GM23338 (cell line): ENCODE measurements around the gene RFPL2. TPM values are rescaled to one million over a fixed set of nuclear protein-coding genes. Genes with fewer than 3 reads are reported as not detected.

Experiments used
- ATAC-seq: fragments of 200-7000 bp; cut with Tn5 transposase; 3 replicates; pipeline ENCODE4 v1.9.1; 2020
- DNase-seq: peaks from one replicate; pipeline ENCODE4 v3.0.0-alpha.2; 2015; ENCODE audit warnings: low spot score
- H2AFZ ChIP-seq: fragments of 200-600 bp; sonication (generic); 2 replicates; pipeline ENCODE4 v1.8.0; 2016; ENCODE audit warnings: antibody characterized with exemption, mild to moderate bottlenecking, moderate library complexity
- H3F3A ChIP-seq: fragments of 200-600 bp; sonication (generic); replicated peaks from 2 replicates; pipeline ENCODE4 v1.8.0; 2017; ENCODE audit warnings: antibody characterized with exemption, mixed run types, low read depth
- H3K27ac ChIP-seq: fragments of 200-600 bp; sonication (generic); 2 replicates; pipeline ENCODE4 v1.6.1; 2016; ENCODE audit warnings: low read depth
- H3K27me3 ChIP-seq: fragments of 200-600 bp; sonication (generic); 2 replicates; pipeline ENCODE4 v1.8.0; 2016; ENCODE audit warnings: mild to moderate bottlenecking, mixed run types, moderate library complexity; ENCODE audit not compliant: insufficient read depth
- H3K36me3 ChIP-seq: fragments of 200-600 bp; sonication (generic); 2 replicates; pipeline ENCODE4 v1.8.0; 2016; ENCODE audit warnings: mild to moderate bottlenecking; ENCODE audit not compliant: insufficient read depth
- H3K4me1 ChIP-seq: fragments of 200-600 bp; sonication (generic); 2 replicates; pipeline ENCODE4 v1.8.0; 2016; ENCODE audit warnings: mild to moderate bottlenecking, moderate library complexity; ENCODE audit not compliant: insufficient read depth
- H3K4me2 ChIP-seq: fragments of 200-600 bp; sonication (generic); 2 replicates; pipeline ENCODE4 v1.7.1; 2017; ENCODE audit warnings: mixed run types
- H3K4me3 ChIP-seq: fragments of 200-600 bp; sonication (generic); 2 replicates; pipeline ENCODE4 v1.6.1; 2016; ENCODE audit warnings: mixed run types
- H3K79me2 ChIP-seq: fragments of 200-600 bp; sonication (generic); replicated peaks from 2 replicates; pipeline ENCODE4 v1.8.0; 2017; ENCODE audit warnings: mild to moderate bottlenecking; ENCODE audit not compliant: insufficient read depth
- H3K9me2 ChIP-seq: fragments of 200-600 bp; sonication (generic); 2 replicates; pipeline ENCODE4 v1.8.0; 2017; ENCODE audit not compliant: insufficient read depth
- H4K20me1 ChIP-seq: fragments of 200-600 bp; sonication (generic); replicated peaks from 2 replicates; pipeline ENCODE4 v1.8.0; 2017; ENCODE audit warnings: mild to moderate bottlenecking; ENCODE audit not compliant: insufficient read depth
- H3K27ac Mint-ChIP-seq: 2 replicates; pipeline ENCODE4 v1.8.0; 2020; ENCODE audit warnings: inconsistent platforms, mild to moderate bottlenecking, moderate library complexity, mixed read lengths
- H3K27me3 Mint-ChIP-seq: 3 replicates; pipeline ENCODE4 v1.8.0; 2022; ENCODE audit warnings: low read depth, mild to moderate bottlenecking, moderate library complexity, mixed read lengths, inconsistent platforms; ENCODE audit not compliant: insufficient read depth, poor library complexity
- H3K36me3 Mint-ChIP-seq: 3 replicates; pipeline ENCODE4 v1.8.0; 2021; ENCODE audit warnings: low read depth, mild to moderate bottlenecking, inconsistent platforms, moderate library complexity, mixed read lengths
- H3K4me1 Mint-ChIP-seq: 3 replicates; pipeline ENCODE4 v1.8.0; 2020; ENCODE audit warnings: mild to moderate bottlenecking, inconsistent platforms, mixed read lengths
- H3K4me3 Mint-ChIP-seq: 3 replicates; pipeline ENCODE4 v1.8.0; 2021; ENCODE audit warnings: moderate library complexity, mild to moderate bottlenecking, inconsistent platforms, mixed read lengths
- H3K9me3 Mint-ChIP-seq: 3 replicates; pipeline ENCODE4 v1.8.0; 2020; ENCODE audit warnings: moderate library complexity, mild to moderate bottlenecking, inconsistent platforms, mixed read lengths
- CREB1 ChIP-seq: fragments of 250-450 bp; sonication (Bioruptor Pico); IDR thresholded peaks from 2 replicates; pipeline ENCODE4 v1.5.0; 2020; ENCODE audit warnings: low read depth, mild to moderate bottlenecking, moderate library complexity
- CTCF ChIP-seq, 2 experiments: fragments of 200-600 bp in 1 of 2; sonication (generic) in 1 of 2; conservative IDR thresholded peaks; 2 replicates each; pipeline versions ENCODE4 v1.5.1 to v1.6.1; 2016 to 2017; ENCODE audit warnings: antibody characterized with exemption in 2 of 2, low read depth in 2 of 2, mild to moderate bottlenecking in 2 of 2, moderate library complexity in 1 of 2
- ETS1 ChIP-seq: IDR thresholded peaks from 2 replicates; pipeline ENCODE4 v1.6.1; 2016; ENCODE audit warnings: antibody characterized with exemption
- EZH2 ChIP-seq: fragments of 200-600 bp; sonication (generic); IDR thresholded peaks from one replicate; pipeline ENCODE4 v1.8.0; 2017; ENCODE audit warnings: antibody characterized with exemption, mild to moderate bottlenecking, low read depth; ENCODE audit not compliant: unreplicated experiment
- JUNB ChIP-seq: IDR thresholded peaks from one replicate; pipeline ENCODE4 v1.6.1; 2016; ENCODE audit warnings: antibody characterized with exemption; ENCODE audit not compliant: unreplicated experiment
- NANOG ChIP-seq: IDR thresholded peaks from 2 replicates; pipeline ENCODE4 v1.6.1; 2016; ENCODE audit warnings: antibody characterized with exemption, borderline replicate concordance
- STAT1 ChIP-seq: IDR thresholded peaks from one replicate; pipeline ENCODE4 v1.6.1; 2016; ENCODE audit warnings: antibody characterized with exemption; ENCODE audit not compliant: unreplicated experiment
- ZNF114 ChIP-seq: fragments of 250-450 bp; sonication (Bioruptor Pico); IDR thresholded peaks from 2 replicates; pipeline ENCODE4 v1.5.0; 2020; ENCODE audit warnings: mild to moderate bottlenecking, moderate library complexity
- ZNF331 ChIP-seq: fragments of 250-450 bp; sonication (Bioruptor Pico); IDR thresholded peaks from 2 replicates; pipeline ENCODE4 v1.5.0; 2020; ENCODE audit warnings: low read depth, mild to moderate bottlenecking, moderate library complexity
- polyA plus RNA-seq: library from polyadenylated mRNA; unstranded; fragments of >200 nt; fragmentation: Nextera tagmentation; extraction: Ambion mirVana; gene quantifications from 2 replicates; pipeline ENCODE4 v1.2.1, GENCODE V29; 2016
- total RNA-seq: library from RNA; depleted of rRNA; stranded (reverse); fragments of >200 nt; shearing (Covaris generic); gene quantifications from 2 replicates; pipeline ENCODE4 v1.2.3, GENCODE V29; 2014

RFPL2 gene
- total and polyA plus RNA-seq, 2 experiments from 2014 or later = 0.45 TPM; not detected in 1

- no peak for TF ChIP-seq CTCF (conservative IDR thresholded peaks at IDR 0.05; ENCODE audit: low read depth in 2 of 2)
- no peak for TF ChIP-seq ZNF331 (CRISPR knock-in tag)
- no peak for TF ChIP-seq ETS1
- no peak for TF ChIP-seq STAT1
- no peak for TF ChIP-seq ZNF114
- no peak for TF ChIP-seq NANOG
These were observed 41.3 kb upstream of the RFPL2 start (continued) for GRCh38 chr22:32246166-32246565.

- ATAC-seq (no peak), DNase-seq (no peak)
- TF ChIP-seq JUNB (no peak), STAT1 (no peak), CTCF (conservative IDR thresholded peaks at IDR 0.05; ENCODE audit: low read depth in 2 of 2) (no peak), ZNF331 (CRISPR knock-in tag) (no peak), NANOG (no peak), EZH2 (no peak), CREB1 (CRISPR knock-in tag) (no peak)
- H3K79me2 ChIP-seq = no peaks in the 10 kb centered on the region
- H3K9me2 ChIP-seq = 0 out of 2 replicates have a peak, but pooled peaks cover 2% of the 10 kb centered on the region
- no peaks in the 10 kb centered on the region for H3F3A ChIP-seq
- H3K27ac ChIP-seq = no peak overlapping the region
- no peaks in the 10 kb centered on the region for H3K36me3 ChIP-seq
- H2AFZ ChIP-seq = no peak overlapping the region
- H4K20me1 ChIP-seq = no peaks in the 10 kb centered on the region
- no peaks in the 10 kb centered on the region; the same call in 1 of the 2 replicates for H3K27me3 ChIP-seq
- H3K4me2 ChIP-seq = no peak overlapping the region
- H3K27ac Mint-ChIP-seq = no peak overlapping the region
- H3K4me1 ChIP-seq = no peaks in the 10 kb centered on the region
- no peaks in the 10 kb centered on the region for H3K4me1 Mint-ChIP-seq
- H3K36me3 Mint-ChIP-seq = no peaks in the 10 kb centered on the region
- H3K4me3 Mint-ChIP-seq = no peak overlapping the region
- no peak overlapping the region for H3K4me3 ChIP-seq
- H3K27me3 Mint-ChIP-seq = peaks cover 2% of the 10 kb centered on the region
- H3K9me3 Mint-ChIP-seq = peaks cover 2% of the 10 kb centered on the region; the same call in 1 of the 3 replicates
These were observed 40.2 kb upstream of the RFPL2 start for GRCh38 chr22:32245042-32245441.
